SK-N-SH treated with all-trans-retinoic acid at 6 μM for 48 hours (cell line): ENCODE results near the gene CD86.

Source experiments
- GLIS3 ChIP-seq: fragments of 250-450 bp; sonication (Bioruptor Pico); IDR thresholded peaks from 2 replicates; pipeline ENCODE4 v1.5.0; 2020; ENCODE audit warnings: mild to moderate bottlenecking, moderate library complexity
- ISL1 ChIP-seq: fragments of 250-450 bp; sonication (Bioruptor Pico); IDR thresholded peaks from 2 replicates; pipeline ENCODE4 v2.1.2; 2022; ENCODE audit warnings: mild to moderate bottlenecking, moderate library complexity
- PPARA ChIP-seq: fragments of 250-450 bp; sonication (Bioruptor Pico); IDR thresholded peaks from 2 replicates; pipeline ENCODE4 v1.5.0; 2020; ENCODE audit warnings: mild to moderate bottlenecking, borderline replicate concordance
- SNAI2 ChIP-seq: fragments of 250-450 bp; sonication (Bioruptor Pico); IDR thresholded peaks from 2 replicates; pipeline ENCODE4 v1.5.0; 2020; ENCODE audit warnings: mild to moderate bottlenecking, moderate library complexity
- TCF4 ChIP-seq: fragments of 250-450 bp; sonication (Bioruptor Pico); IDR thresholded peaks from 2 replicates; pipeline ENCODE4 v1.8.0; 2021; ENCODE audit warnings: mild to moderate bottlenecking, moderate library complexity, borderline replicate concordance
- TSHZ2 ChIP-seq: fragments of 250-450 bp; sonication (Bioruptor Pico); IDR thresholded peaks from 2 replicates; pipeline ENCODE4 v1.5.0; 2020; ENCODE audit warnings: mild to moderate bottlenecking, moderate library complexity

CD86 gene

DNA sequence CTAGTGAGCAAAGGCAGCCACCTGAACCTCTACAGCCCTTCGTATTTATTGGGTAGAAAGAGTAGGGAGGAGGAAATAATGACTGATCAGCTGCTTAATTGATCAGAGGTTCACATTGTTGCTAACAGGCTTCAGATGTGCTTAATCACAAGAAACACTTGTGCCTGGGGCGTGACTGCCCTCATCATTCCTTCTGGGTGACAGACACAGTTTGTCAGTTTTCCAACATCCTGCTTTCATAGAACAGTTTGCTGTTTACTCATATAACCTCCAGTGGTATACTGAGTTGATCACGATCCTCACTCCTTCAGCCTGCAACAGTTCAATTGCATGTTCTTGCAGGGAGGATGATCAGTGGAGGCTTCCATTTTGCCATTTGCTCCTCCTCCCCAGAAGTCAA, 114.7 kb downstream of the CD86 start (continued):
- TF ChIP-seq TSHZ2 (CRISPR knock-in tag) (no peak), SNAI2 (no peak), PPARA (CRISPR knock-in tag) (no peak), GLIS3 (CRISPR knock-in tag) (no peak), TCF4 (no peak), ISL1 (CRISPR knock-in tag) (no peak)
